Sigmoid colon (tissue), 4 donors: ENCODE data around the gene POU2AF2.

Experiments used
- POLR2A ChIP-seq, 2 donors: fragments of 450-650 bp; IDR thresholded peaks; one replicate each; pipeline ENCODE4 v1.6.1; 2016; ENCODE audit warnings: antibody characterized with exemption in 2 of 2, mild to moderate bottlenecking in 2 of 2, moderate library complexity in 2 of 2
- POLR2AphosphoS5 ChIP-seq, 4 donors: sonication (generic); formaldehyde crosslinking; IDR thresholded peaks; one replicate each; pipeline ENCODE4 v1.6.1; 2017; ENCODE audit warnings: antibody characterized with exemption in 4 of 4

- TF ChIP-seq POLR2A (IDR thresholded peaks at IDR 0.05): no peak
- no peak for TF ChIP-seq POLR2AphosphoS5 (IDR thresholded peaks at IDR 0.05)
These were observed 73.8 kb downstream of the POU2AF2 start for GRCh38 chr11:111319296-111319695.
